ENCODE measurements around the gene SPECC1.
"Not testable (repeated sequence)": the region's sequence is repeated elsewhere in the genome, so short reads cannot be mapped to it uniquely, and the experiment has no call there.

Gene SPECC1

GRCh38 chr17:20320535-20321229 lies 311.5 kb downstream of the SPECC1 start:
- H3K27me3 ChIP-seq; H3K27ac ChIP-seq; H3K36me3 ChIP-seq; H3K4me3 ChIP-seq (ENCODE audit: low read depth in 1 of 2, low read length in 1 of 2); H3K4me1 ChIP-seq (ENCODE audit: control insufficient read depth in 1 of 2, insufficient read depth in 1 of 2, low read depth in 1 of 2, low read length in 1 of 2); H3K9me3 ChIP-seq: not testable (repeated sequence)
- TF ChIP-seq CTCF (IDR thresholded peaks at IDR 0.05), result peak; percentile 56

- not testable (repeated sequence) for H3K9me3 ChIP-seq; H3K4me3 ChIP-seq (ENCODE audit: low read depth in 1 of 2, low read length in 1 of 2); H3K27me3 ChIP-seq; H3K4me1 ChIP-seq (ENCODE audit: control insufficient read depth in 1 of 2, insufficient read depth in 1 of 2, low read depth in 1 of 2, low read length in 1 of 2); H3K36me3 ChIP-seq; H3K27ac ChIP-seq
Observed at GRCh38 chr17:20321357-20321756, 312.2 kb downstream of the SPECC1 start.

GRCh38 chr17:20327739-20328138 lies 318.6 kb downstream of the SPECC1 start:
- H3K27me3 ChIP-seq; H3K4me1 ChIP-seq (ENCODE audit: control insufficient read depth in 1 of 2, insufficient read depth in 1 of 2, low read depth in 1 of 2, low read length in 1 of 2); H3K4me3 ChIP-seq (ENCODE audit: low read depth in 1 of 2, low read length in 1 of 2); H3K9me3 ChIP-seq; H3K36me3 ChIP-seq; H3K27ac ChIP-seq: not testable (repeated sequence)

- H3K36me3 ChIP-seq; H3K27me3 ChIP-seq; H3K27ac ChIP-seq; H3K9me3 ChIP-seq; H3K4me3 ChIP-seq (ENCODE audit: low read depth in 1 of 2, low read length in 1 of 2); H3K4me1 ChIP-seq (ENCODE audit: control insufficient read depth in 1 of 2, insufficient read depth in 1 of 2, low read depth in 1 of 2, low read length in 1 of 2): not testable (repeated sequence)
Observed at GRCh38 chr17:20351405-20351804, 342.2 kb downstream of the SPECC1 start.

- not testable (repeated sequence) for H3K27ac ChIP-seq; H3K4me1 ChIP-seq (ENCODE audit: control insufficient read depth in 1 of 2, insufficient read depth in 1 of 2, low read depth in 1 of 2, low read length in 1 of 2); H3K4me3 ChIP-seq (ENCODE audit: low read depth in 1 of 2, low read length in 1 of 2); H3K9me3 ChIP-seq; H3K36me3 ChIP-seq; H3K27me3 ChIP-seq
Observed at GRCh38 chr17:20352567-20352966, 343.4 kb downstream of the SPECC1 start.

GRCh38 chr17:20363846-20364245 lies 354.7 kb downstream of the SPECC1 start:
- not testable (repeated sequence) for H3K27ac ChIP-seq; H3K4me3 ChIP-seq (ENCODE audit: low read depth in 1 of 2, low read length in 1 of 2); H3K4me1 ChIP-seq (ENCODE audit: control insufficient read depth in 1 of 2, insufficient read depth in 1 of 2, low read depth in 1 of 2, low read length in 1 of 2); H3K36me3 ChIP-seq; H3K9me3 ChIP-seq; H3K27me3 ChIP-seq
